LNCaP clone FGC (cell line): Measurements from ENCODE around the gene RPL29.

ENCODE experiments used
- DNase-seq: peaks from one replicate; pipeline ENCODE4 v3.0.0-alpha.2; 2011; ENCODE audit warnings: low read depth
- H3K4me3 ChIP-seq: 2 replicates; pipeline ENCODE4 v1.5.1; 2011; ENCODE audit warnings: mild to moderate bottlenecking, low read depth, low read length, control low read depth
- TF ChIP-seq, protein P1 (sequence below): IDR thresholded peaks from 2 replicates; pipeline ENCODE4 v1.5.1; 2012; ENCODE audit warnings: mild to moderate bottlenecking; ENCODE audit not compliant: control insufficient read depth, insufficient read depth; ENCODE audit errors: extremely low read depth

RPL29 gene

GRCh38 chr3:51961602-51962569 lies 33.8 kb downstream of the RPL29 start:
- DNase-seq, result no peak
- H3K4me3 ChIP-seq, result no peak overlapping the region
- TF ChIP-seq, protein P1, sequence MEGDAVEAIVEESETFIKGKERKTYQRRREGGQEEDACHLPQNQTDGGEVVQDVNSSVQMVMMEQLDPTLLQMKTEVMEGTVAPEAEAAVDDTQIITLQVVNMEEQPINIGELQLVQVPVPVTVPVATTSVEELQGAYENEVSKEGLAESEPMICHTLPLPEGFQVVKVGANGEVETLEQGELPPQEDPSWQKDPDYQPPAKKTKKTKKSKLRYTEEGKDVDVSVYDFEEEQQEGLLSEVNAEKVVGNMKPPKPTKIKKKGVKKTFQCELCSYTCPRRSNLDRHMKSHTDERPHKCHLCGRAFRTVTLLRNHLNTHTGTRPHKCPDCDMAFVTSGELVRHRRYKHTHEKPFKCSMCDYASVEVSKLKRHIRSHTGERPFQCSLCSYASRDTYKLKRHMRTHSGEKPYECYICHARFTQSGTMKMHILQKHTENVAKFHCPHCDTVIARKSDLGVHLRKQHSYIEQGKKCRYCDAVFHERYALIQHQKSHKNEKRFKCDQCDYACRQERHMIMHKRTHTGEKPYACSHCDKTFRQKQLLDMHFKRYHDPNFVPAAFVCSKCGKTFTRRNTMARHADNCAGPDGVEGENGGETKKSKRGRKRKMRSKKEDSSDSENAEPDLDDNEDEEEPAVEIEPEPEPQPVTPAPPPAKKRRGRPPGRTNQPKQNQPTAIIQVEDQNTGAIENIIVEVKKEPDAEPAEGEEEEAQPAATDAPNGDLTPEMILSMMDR, result no peak

- DNase-seq, result no peak
- TF ChIP-seq, protein P1, result no peak
- H3K4me3 ChIP-seq, result no peak overlapping the region
These were observed 34.7 kb downstream of the RPL29 start for GRCh38 chr3:51961011-51961410.

DNA sequence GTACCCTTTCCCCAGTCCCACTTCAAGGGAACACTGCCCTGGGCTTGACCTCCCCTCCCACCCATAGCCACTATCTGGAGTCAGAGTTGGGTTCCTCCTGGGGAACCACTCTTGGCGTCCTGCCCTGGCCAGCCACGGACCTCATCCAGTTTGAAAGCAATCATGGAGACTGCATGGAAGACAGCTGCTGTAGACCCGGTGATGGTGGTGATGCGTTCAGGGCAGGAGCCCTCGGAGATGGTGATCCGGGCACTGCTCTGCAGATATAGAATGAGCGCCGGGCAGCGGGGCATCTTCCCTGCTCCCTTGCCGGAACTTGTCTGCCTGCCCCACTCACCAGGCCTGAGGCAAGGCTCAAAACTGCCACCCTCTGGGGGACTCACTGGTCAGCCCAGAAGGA lies 35.3 kb downstream of the RPL29 start:
- TF ChIP-seq, protein P1, result no peak
- H3K4me3 ChIP-seq, result no peak overlapping the region
- no peak for DNase-seq

DNA sequence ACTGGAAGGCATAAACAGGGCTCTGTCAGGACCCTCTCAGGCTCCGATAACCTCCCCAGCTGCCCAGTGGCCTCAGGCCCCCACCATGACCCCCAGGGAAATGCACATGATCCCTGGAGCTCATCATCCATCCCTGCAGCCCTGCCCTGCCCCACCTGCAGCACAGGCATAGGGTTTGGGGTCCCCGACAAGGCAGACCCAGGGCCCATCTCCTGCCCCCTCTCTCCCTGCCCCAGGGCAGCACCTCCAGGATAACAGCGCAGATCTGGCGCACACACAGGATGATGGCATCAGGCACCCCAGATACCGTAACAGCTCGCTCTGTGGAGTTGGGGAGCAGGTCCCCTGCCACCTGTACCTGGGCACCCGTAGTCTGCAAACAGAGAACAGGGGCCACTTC lies 36.0 kb downstream of the RPL29 start:
- no peak for DNase-seq
- no peak overlapping the region for H3K4me3 ChIP-seq
- TF ChIP-seq, protein P1, result no peak

- no peak overlapping the region for H3K4me3 ChIP-seq
- TF ChIP-seq, protein P1, result no peak
- no peak for DNase-seq
These were observed 36.8 kb downstream of the RPL29 start for GRCh38 chr3:51958603-51959521.

DNA sequence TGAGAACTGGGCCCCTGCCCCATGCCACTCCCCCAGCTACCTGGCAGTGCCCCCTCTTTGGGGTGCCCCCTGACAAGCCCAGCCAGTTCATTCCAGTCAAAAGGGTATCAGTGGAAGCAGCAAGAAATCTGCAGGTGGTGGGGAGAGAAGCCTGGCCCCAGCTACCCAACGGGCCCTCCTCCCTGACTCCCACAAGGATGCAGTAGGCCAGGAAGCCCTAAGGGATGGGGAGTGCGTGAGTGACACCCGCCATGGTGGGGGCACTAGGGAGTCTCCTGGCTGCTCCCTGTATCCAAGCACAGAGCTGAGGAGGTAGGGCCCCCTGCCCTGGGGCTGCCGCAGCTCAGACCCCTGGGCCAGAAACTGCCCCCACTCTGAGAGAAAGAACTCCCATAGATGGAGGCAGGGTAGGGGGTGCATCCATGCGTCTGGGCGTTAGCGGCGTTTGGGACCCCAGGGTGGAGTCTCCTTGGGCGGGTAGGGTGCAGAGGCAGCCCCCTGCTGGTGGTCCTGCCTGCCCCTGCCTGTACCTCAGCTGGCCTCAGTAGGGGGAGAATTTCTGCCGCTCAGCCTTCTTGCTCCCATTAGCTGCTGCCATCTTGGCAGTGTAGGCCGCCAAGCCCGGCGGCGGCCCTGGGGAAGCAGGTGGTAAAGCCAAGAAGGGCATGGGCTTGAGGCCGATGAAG lies 38.0 kb downstream of the RPL29 start:
- DNase-seq, result no peak
- TF ChIP-seq, protein P1, result no peak
- H3K4me3 ChIP-seq, result no peak overlapping the region
